HG02981 (cell line): ENCODE data around the gene CDS2.

Experiments used
- ATAC-seq: cut with Tn5 transposase; IDR thresholded peaks from one replicate; pipeline ENCODE4 v1.9.1; 2021; ENCODE audit warnings: mild to moderate bottlenecking, moderate library complexity; ENCODE audit not compliant: unreplicated experiment

Gene CDS2

GRCh38 chr20:5177071-5177470 is 50.3 kb downstream of the CDS2 start:
- ATAC-seq = no peak

GRCh38 chr20:5178046-5178445 is 51.2 kb downstream of the CDS2 start:
- no peak for ATAC-seq

GRCh38 chr20:5180421-5180820 is 53.6 kb downstream of the CDS2 start:
- no peak for ATAC-seq

GRCh38 chr20:5180933-5181332 is 54.1 kb downstream of the CDS2 start:
- ATAC-seq = no peak

DNA sequence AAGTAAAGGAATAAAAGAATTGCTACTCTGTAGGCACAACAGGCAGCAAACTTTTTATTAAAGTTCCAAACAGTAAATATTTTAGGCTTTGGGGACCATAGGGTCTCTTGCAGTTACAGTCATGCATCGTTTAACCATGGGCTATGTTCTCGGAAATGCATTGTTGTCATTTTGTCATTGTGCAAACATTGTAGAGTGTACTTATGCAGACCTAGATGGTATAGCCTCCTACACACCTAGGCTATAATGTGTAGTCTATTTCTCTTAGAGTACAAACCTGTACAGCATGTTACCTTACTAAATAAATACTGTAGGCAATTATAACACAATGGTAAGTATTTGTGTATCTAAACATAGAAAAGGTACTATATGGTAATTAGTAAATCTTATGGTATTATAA is 54.7 kb downstream of the CDS2 start:
- no peak for ATAC-seq

DNA sequence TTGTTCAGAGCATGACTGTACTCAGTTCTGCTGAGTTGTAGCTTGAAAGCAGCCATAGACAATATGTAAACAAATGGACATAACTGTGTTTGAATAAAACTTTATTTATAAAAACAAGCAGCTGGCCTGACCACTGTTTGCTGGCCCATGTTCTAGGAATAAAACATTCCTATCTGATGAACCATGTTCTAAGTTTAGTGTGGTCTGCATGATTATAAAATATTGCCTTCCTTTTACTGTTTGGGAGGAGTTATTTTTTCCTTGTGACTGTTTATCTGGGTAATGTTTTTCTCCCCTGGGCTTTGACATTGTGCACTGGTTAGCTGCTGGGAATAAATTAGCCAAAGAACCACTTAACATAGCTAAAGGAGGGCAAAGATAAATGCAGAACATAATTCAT is 55.1 kb downstream of the CDS2 start:
- ATAC-seq = no peak

DNA sequence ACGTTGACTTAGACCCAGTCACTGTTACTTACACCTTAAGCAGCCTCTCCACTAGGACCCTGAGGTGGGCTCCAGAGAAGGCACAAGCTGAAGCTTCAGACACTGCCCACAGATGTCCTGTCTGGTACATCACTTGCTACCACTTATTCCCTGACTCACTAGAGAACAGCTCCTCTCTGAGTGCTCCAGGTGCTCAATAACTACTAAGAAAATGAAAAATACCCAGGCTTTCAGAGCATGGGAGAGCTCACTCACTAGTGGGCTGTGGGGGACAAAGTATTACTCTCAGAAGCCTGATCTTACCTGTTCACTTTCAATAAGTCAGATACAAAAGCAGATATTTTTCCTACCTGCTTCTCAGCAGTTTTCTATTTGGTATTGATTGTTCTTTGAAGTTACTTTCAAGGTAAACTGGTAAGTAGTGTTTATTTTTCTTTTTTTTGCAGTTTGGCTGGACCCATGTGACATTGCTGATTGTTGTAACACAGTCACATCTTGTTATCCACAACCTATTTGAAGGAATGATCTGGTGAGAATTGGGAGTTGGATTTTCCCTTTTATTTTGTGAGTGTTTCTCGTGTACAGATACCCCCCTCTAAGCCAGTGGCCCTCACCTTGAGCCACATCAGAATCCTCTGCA is 55.9 kb downstream of the CDS2 start:
- ATAC-seq = no peak

DNA sequence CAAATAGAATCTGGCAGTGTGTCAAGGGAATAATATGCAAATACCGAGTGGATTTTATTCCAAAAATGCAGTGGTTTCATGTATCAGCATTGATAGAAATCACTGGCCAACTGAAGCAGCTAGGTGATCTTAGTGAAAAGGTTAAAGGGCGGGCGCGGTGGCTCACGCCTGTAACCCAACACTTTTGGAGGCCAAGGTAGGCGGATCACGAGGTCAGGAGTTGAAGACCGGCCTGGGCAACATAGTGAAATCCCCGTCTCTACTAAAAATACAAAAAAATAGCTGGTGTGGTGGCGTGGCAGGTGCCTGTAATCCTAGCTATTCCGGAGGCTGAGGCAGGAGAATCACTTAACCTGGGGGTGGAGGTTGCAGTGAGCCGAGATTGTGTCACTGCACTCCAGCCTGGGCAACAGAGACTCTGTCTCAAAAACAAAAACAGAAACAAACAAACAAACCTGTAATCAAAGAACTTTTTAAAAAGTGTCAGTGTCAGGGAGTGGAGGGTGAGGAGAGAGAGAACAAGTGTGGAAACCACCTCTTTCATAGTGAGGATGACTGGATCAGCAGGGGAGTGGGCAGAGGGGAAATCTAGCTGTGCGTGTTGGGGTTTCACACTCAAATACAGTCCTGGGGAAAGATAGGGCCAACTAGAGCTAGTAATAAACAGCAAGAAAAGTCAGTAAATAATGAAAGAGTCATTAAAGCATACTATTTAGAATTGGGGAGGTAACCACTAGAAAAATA is 57.1 kb downstream of the CDS2 start:
- no peak for ATAC-seq

DNA sequence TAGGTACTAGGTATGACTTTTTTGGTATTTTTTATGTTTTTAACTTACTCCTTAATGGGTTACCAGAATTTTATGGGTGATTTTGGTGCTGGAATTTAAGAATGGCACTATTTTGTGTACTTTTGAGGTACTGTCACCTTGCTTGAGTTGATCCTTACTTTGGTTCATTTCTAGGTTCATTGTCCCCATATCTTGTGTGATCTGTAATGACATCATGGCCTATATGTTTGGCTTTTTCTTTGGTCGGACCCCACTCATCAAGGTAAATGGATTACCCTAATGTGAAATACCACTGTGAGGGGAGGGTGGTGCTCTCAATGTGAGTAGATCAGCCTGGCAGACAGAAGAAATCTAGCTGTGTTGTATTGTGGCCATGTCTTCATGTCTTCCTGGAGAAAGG is 57.9 kb downstream of the CDS2 start:
- ATAC-seq = no peak

DNA sequence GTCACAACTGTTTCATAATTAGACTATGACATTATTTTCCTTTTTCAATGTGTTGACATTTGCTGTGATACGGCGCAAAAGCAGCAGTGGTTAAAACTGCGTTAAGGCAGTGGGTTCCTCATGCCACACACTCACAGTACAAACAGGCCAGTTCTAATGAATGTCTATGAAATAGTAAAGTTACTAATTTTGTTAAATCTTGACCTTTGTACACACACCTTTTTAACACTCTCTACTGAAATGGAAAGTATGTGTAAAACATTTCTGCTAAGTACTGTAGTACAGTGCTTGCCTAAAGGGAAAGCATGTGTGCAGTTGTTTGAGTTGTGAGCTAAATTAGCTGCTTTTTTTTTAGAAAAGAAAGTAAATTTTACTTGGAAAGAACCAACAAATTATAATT is 60.3 kb downstream of the CDS2 start:
- ATAC-seq = no peak

DNA sequence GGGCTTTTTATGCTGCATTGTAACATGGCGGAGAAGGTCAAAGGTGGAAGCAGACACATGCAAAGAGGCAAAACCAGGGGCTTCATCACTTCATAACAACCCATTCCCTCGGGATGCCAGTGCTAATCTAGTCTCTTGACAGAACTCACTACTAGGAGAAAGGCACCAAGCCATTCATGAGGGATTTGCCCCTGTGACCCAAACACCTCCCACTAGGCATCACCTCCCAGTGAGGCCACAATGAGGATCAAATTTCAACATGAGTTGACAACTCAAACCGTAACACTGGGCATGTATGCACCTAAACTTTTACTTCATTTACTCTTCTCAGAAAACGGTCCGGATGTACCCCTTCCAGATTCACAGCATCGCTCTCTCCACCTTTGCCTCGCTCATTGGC is 61.9 kb downstream of the CDS2 start:
- no peak for ATAC-seq

GRCh38 chr20:5189917-5190316 is 63.1 kb downstream of the CDS2 start:
- no peak for ATAC-seq

- no peak for ATAC-seq
Observed at GRCh38 chr20:5190444-5190843, 63.6 kb downstream of the CDS2 start.

DNA sequence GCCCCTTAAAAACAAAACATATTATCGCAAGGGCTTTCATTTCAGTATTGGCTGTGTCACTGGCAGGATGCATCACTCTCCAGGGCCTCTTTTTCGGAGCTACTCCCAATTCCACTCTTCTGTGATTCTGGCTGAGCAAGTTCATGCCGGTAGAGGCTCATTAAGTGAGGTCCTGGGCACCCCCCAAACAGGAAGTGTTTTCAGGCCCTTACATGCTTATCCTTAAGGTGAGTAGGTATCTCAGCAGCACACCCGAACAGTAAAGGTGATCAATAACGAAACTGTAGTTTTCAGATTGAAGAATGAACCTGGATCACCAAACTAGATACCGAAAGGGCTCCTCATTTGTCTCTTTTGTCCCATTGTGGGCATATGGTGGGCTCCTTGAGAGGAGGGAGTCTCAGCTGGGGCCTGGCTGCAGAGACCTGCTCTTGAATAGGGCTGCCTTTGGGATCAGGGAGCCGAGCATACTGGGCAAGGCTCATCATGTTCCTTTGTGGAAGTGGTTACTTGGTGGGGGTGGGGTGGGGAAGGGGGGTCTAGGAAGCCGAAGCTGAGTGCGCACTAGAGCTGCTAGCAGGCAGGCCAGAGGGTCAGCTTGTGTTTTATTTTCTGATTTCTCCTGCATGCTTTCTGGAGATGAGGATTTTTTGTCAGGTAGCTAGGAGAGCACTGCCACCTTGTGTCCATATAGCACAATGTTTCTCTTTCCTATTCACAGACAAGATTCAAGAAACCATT is 65.2 kb downstream of the CDS2 start:
- ATAC-seq = no peak

GRCh38 chr20:5192570-5193431 is 66.0 kb downstream of the CDS2 start:
- ATAC-seq = no peak

DNA sequence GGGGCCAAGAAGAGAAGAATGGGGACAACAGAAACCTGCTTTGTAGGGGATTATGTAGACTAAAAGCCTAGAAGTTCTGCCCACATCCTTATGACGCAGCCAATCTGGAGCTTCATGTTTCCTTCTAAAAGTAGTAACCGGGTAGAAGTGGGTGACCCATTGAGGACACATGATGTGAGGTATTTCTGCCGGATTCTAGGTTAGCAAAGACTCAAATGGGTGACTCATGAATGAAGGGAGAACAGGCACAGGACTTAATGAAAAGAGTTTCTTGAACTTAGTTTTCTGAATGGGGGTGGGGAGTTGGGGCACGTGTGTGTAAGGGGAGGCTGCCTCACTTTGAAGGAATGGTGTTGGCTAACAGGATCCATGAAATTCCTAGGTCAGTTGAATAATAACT is 68.8 kb downstream of the CDS2 start:
- ATAC-seq = no peak

DNA sequence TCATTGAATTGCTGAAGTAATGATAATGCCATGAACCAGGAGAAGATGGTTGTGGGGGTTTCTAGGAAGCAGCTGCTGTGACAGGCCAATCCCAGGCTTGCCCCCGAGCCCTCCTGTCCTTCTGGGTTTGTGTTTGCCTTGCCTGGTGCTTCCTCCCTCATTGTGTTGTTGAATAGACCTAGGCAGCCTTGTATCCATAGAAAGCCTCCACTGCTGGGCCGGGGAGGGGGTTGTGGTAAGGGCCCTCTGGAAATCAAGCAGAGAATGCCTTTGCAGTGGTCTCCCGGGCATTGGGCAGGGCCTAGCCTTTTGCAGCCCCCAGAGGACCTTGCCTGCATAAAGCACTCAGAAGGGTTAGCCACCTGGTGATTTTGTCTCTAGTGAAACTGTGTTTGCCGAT is 69.3 kb downstream of the CDS2 start:
- ATAC-seq = no peak

GRCh38 chr20:5197270-5197827 is 70.5 kb downstream of the CDS2 start:
- no peak for ATAC-seq

DNA sequence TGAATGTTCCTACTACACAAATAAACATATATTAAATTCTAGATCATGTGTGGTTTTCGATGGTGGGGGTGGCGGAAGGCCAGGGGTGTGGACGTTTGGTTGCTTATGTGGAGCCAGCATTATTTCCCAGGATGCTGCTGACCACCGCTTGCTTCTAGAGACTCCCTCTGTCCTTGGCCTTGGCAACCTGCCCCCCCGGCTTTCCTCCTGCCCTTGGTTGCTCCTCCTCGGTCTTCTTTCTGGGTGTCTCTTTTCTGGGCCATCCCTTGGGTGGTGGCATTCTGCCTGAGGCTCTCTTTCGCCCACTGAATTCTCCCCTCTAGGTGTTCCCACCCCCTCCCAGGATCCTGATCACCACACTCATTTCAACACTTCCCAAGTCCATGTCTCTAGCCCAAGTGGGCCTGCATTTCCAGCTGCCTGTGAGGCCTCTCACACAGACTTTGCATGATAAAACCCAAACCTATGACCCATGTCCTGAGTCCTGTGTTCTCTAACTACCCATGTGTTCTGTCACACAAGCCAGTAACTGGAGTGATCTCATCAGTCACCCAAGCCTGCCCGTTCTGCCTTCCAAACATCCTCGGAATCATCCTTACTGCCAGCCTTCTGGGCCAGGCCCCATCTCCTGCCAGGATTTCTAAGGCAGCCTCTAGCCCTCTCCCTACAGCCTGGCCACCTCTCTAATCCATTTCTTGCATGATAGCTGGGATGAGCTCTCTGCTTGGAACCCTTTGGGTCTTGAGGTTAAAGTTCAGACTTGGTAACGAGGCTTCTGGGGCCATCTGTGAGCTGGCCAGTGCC is 71.2 kb downstream of the CDS2 start:
- no peak for ATAC-seq

DNA sequence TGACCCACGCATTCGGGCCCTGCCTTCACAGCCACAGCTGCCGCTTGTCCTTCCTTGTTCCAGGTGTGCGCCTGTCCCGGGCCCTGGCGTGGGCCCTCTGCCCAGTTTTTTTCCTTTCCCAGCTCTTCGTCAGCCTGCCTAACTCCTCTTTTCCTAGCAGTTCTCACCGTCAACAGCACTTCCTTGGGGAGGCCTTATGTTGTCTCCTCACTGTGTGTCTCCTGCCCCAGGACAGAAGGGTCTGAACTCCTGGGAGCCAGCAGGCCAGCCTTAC is 71.8 kb downstream of the CDS2 start:
- no peak for ATAC-seq
